Astrocyte of the cerebellum (primary cell): ENCODE results near the gene UBE3D.

Source experiments
- DNase-seq: peaks from one replicate; pipeline ENCODE4 v3.0.0-alpha.2; 2011; ENCODE audit warnings: low read depth
- H3K4me3 ChIP-seq: 2 replicates; pipeline ENCODE4 v1.5.1; 2011; ENCODE audit warnings: mild to moderate bottlenecking, low read depth, low read length, moderate library complexity
- CTCF ChIP-seq: IDR thresholded peaks from 2 replicates; pipeline ENCODE4 v1.5.1; 2012; ENCODE audit warnings: low read length, low read depth, moderate library complexity, mild to moderate bottlenecking; ENCODE audit errors: missing control alignments
- in situ Hi-C: cut with HindIII; loops from 2 replicates; pipeline ENCODE4 v1.10.0; 2017; ENCODE audit warnings: low sequenced_read_pairs

The UBE3D gene

GRCh38 chr6:82987951-82988350, 77.7 kb downstream of the UBE3D start:
- no peak overlapping the region for H3K4me3 ChIP-seq
- in situ Hi-C loops = no loop called here
- TF ChIP-seq CTCF = no peak
- DNase-seq = no peak

DNA sequence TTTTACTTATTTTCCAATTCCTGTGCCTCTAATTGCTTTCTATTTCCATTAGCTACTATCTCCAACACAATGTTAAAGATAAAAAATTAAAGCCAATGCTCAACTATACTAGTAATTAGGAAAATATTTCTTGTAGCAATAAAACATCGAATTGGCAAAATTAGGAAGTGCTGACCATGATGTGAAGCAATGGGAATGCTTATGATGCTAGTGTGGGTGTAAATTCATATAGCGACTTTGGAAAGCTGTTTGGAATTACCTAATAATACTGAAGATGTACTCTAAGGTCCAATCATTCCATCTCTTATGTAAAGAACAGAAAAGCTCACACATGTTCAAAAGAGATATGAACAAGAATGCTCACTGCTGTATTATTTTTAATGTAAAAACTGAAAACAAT, 78.2 kb downstream of the UBE3D start:
- no peak for TF ChIP-seq CTCF
- no peak for DNase-seq
- no peak overlapping the region for H3K4me3 ChIP-seq
- in situ Hi-C loops = no loop called here

GRCh38 chr6:82984720-82985119, 80.9 kb downstream of the UBE3D start:
- no peak overlapping the region for H3K4me3 ChIP-seq
- no peak for DNase-seq
- in situ Hi-C loops = no loop called here
- TF ChIP-seq CTCF = no peak

- TF ChIP-seq CTCF = no peak
- no peak overlapping the region for H3K4me3 ChIP-seq
- peak; percentile 66 for DNase-seq
- in situ Hi-C loops = no loop called here
Measured at GRCh38 chr6:82980086-82980485, 85.6 kb downstream of the UBE3D start.

DNA sequence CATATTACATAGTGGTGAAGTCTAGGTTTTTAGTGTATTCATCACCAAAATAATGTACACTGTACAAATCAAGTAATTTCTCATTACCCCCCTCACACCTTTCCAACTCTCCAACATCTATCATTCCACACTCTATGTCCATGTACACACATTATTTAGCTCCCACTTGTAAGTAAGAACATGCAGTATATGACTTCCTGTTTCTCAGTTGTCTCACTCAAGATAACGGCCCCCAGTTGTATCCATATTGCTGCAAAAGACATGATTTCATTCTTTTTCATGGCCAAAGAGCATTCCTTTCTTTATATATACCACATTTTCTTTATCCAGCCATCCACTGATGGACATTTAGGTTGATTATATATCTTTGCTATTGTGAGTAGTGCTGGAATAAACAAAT, 86.0 kb downstream of the UBE3D start:
- DNase-seq = no peak
- no peak overlapping the region for H3K4me3 ChIP-seq
- in situ Hi-C loops = no loop called here
- TF ChIP-seq CTCF = no peak

DNA sequence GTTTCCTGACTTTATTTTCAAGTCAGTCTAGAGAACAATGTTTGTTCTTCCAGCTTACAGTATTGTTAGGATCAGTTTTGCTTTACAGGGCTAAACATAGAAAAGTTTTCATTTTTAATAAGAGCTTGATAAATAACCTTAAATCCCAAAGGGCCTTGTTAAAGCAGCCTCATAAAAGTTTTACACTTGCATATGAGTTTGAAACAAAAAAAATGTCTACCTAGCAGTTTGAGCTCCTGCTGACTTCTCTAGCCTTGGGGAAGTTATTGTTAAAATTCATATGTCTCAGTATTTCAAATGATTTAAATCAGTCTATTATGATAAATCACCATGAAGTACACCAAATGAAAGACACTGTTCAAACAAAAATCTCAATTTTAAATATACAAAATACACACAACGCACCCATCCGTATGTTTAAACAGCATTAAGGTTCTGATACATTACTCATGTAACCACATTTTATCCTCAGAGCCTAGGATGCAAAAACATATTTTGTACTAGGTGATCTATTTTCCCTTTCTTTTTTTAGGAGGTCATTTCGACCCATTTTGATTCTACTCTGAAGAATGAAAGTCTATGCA, 87.2 kb downstream of the UBE3D start:
- DNase-seq = no peak
- in situ Hi-C loops = no loop called here

More for the DNA sequence above, 87.2 kb downstream of the UBE3D start:
- H3K4me3 ChIP-seq = no peak overlapping the region
- TF ChIP-seq CTCF = no peak
